Measurements from ENCODE around the gene GALNT14. TPM values are rescaled to one million over a fixed set of nuclear protein-coding genes. Genes with fewer than 3 reads are reported as not detected.

Gene GALNT14
- total and polyA plus RNA-seq, 5 donors from 2014 or later: not detected

GRCh38 chr2:31101701-31102100, 36.5 kb downstream of the GALNT14 start:
- Mint-ChIP-seq H3K27ac (no peak overlapping the region), H3K9me3 (peaks cover 0 to 2% (median 0%) of the 10 kb centered on the region in 7 donors), H3K36me3 (no peaks in the 10 kb centered on the region), H3K27me3 (peaks cover 15% of the 10 kb centered on the region), H3K4me1 (no peaks in the 10 kb centered on the region), H3K4me3 (no peak overlapping the region)
- DNase-seq (no peak), ATAC-seq (ENCODE audit: low read depth in 2 of 2) (no peak)
- Histone ChIP-seq H3K27me3 (ENCODE audit: control insufficient read depth, insufficient read depth, low read length) (peaks cover 6% of the 10 kb centered on the region), H3K4me3 (ENCODE audit: low read depth, low read length) (no peak overlapping the region), H3K27ac (ENCODE audit: insufficient read depth, low read length, poor library complexity, severe bottlenecking) (no peak overlapping the region), H3K9me3 (ENCODE audit: control insufficient read depth in 2 of 2, low read length in 2 of 2) (no peaks in the 10 kb centered on the region), H3K36me3 (ENCODE audit: control insufficient read depth, insufficient read depth, low read length) (no peaks in the 10 kb centered on the region), H3K4me1 (ENCODE audit: control insufficient read depth, insufficient read depth, low read length, poor library complexity, severe bottlenecking) (no peaks in the 10 kb centered on the region)

- H3K27me3 Mint-ChIP-seq: peaks cover 19% of the 10 kb centered on the region
- H3K9me3 Mint-ChIP-seq: peaks cover 0 to 2% (median 0%) of the 10 kb centered on the region in 7 donors
- H3K4me3 ChIP-seq (ENCODE audit: low read depth, low read length): no peak overlapping the region
- DNase-seq (no peak), ATAC-seq (ENCODE audit: low read depth in 2 of 2) (no peak)
- no peaks in the 10 kb centered on the region for H3K9me3 ChIP-seq (ENCODE audit: control insufficient read depth in 2 of 2, low read length in 2 of 2)
- H3K27ac Mint-ChIP-seq: no peak overlapping the region
- no peaks in the 10 kb centered on the region for H3K4me1 Mint-ChIP-seq
- H3K36me3 ChIP-seq (ENCODE audit: control insufficient read depth, insufficient read depth, low read length): no peaks in the 10 kb centered on the region
- H3K4me3 Mint-ChIP-seq: no peak overlapping the region
- H3K4me1 ChIP-seq (ENCODE audit: control insufficient read depth, insufficient read depth, low read length, poor library complexity, severe bottlenecking): no peaks in the 10 kb centered on the region
- H3K27me3 ChIP-seq (ENCODE audit: control insufficient read depth, insufficient read depth, low read length): peaks cover 4% of the 10 kb centered on the region
- H3K36me3 Mint-ChIP-seq: no peaks in the 10 kb centered on the region
- no peak overlapping the region for H3K27ac ChIP-seq (ENCODE audit: insufficient read depth, low read length, poor library complexity, severe bottlenecking)
Observed at GRCh38 chr2:31097962-31098613, 40.2 kb downstream of the GALNT14 start.

GRCh38 chr2:31090188-31090587, 48.1 kb downstream of the GALNT14 start:
- no peaks in the 10 kb centered on the region for H3K36me3 Mint-ChIP-seq
- peaks cover 4% of the 10 kb centered on the region for H3K27me3 Mint-ChIP-seq
- Histone ChIP-seq H3K9me3 (ENCODE audit: control insufficient read depth in 2 of 2, low read length in 2 of 2) (no peaks in the 10 kb centered on the region), H3K27me3 (ENCODE audit: control insufficient read depth, insufficient read depth, low read length) (no peaks in the 10 kb centered on the region), H3K27ac (ENCODE audit: insufficient read depth, low read length, poor library complexity, severe bottlenecking) (no peak overlapping the region), H3K36me3 (ENCODE audit: control insufficient read depth, insufficient read depth, low read length) (no peaks in the 10 kb centered on the region), H3K4me3 (ENCODE audit: low read depth, low read length) (no peak overlapping the region), H3K4me1 (ENCODE audit: control insufficient read depth, insufficient read depth, low read length, poor library complexity, severe bottlenecking) (no peaks in the 10 kb centered on the region)
- ATAC-seq (ENCODE audit: low read depth in 2 of 2) (no peak), DNase-seq (no peak)
- no peaks in the 10 kb centered on the region for H3K4me1 Mint-ChIP-seq
- no peak overlapping the region for H3K27ac Mint-ChIP-seq
- peaks cover 0 to 3% (median 0%) of the 10 kb centered on the region in 7 donors for H3K9me3 Mint-ChIP-seq
- H3K4me3 Mint-ChIP-seq: no peak overlapping the region

- Histone ChIP-seq H3K4me3 (ENCODE audit: low read depth, low read length) (no peak overlapping the region), H3K4me1 (ENCODE audit: control insufficient read depth, insufficient read depth, low read length, poor library complexity, severe bottlenecking) (no peaks in the 10 kb centered on the region), H3K36me3 (ENCODE audit: control insufficient read depth, insufficient read depth, low read length) (no peaks in the 10 kb centered on the region), H3K27me3 (ENCODE audit: control insufficient read depth, insufficient read depth, low read length) (no peaks in the 10 kb centered on the region), H3K9me3 (ENCODE audit: control insufficient read depth in 2 of 2, low read length in 2 of 2) (no peaks in the 10 kb centered on the region), H3K27ac (ENCODE audit: insufficient read depth, low read length, poor library complexity, severe bottlenecking) (no peak overlapping the region)
- Mint-ChIP-seq H3K4me3 (no peak overlapping the region), H3K27me3 (peaks cover 4% of the 10 kb centered on the region), H3K9me3 (peaks cover 0 to 3% (median 0%) of the 10 kb centered on the region in 7 donors), H3K36me3 (no peaks in the 10 kb centered on the region), H3K4me1 (no peaks in the 10 kb centered on the region), H3K27ac (no peak overlapping the region)
- DNase-seq (no peak), ATAC-seq (ENCODE audit: low read depth in 2 of 2) (no peak)
Observed at GRCh38 chr2:31089645-31090044, 48.6 kb downstream of the GALNT14 start.

- Histone ChIP-seq H3K27ac (ENCODE audit: insufficient read depth, low read length, poor library complexity, severe bottlenecking) (no peak overlapping the region), H3K36me3 (ENCODE audit: control insufficient read depth, insufficient read depth, low read length) (no peaks in the 10 kb centered on the region), H3K4me1 (ENCODE audit: control insufficient read depth, insufficient read depth, low read length, poor library complexity, severe bottlenecking) (no peaks in the 10 kb centered on the region), H3K9me3 (ENCODE audit: control insufficient read depth in 2 of 2, low read length in 2 of 2) (no peaks in the 10 kb centered on the region), H3K4me3 (ENCODE audit: low read depth, low read length) (no peak overlapping the region), H3K27me3 (ENCODE audit: control insufficient read depth, insufficient read depth, low read length) (no peaks in the 10 kb centered on the region)
- Mint-ChIP-seq H3K27ac (no peak overlapping the region), H3K4me1 (no peaks in the 10 kb centered on the region), H3K9me3 (peaks cover 0 to 3% (median 0%) of the 10 kb centered on the region in 7 donors), H3K27me3 (peaks cover 4% of the 10 kb centered on the region), H3K36me3 (no peaks in the 10 kb centered on the region), H3K4me3 (no peak overlapping the region)
- DNase-seq: no peak
- ATAC-seq (ENCODE audit: low read depth in 2 of 2): no peak
Observed at GRCh38 chr2:31088504-31089195, 49.6 kb downstream of the GALNT14 start.

GRCh38 chr2:31087491-31087890, 50.7 kb downstream of the GALNT14 start:
- no peaks in the 10 kb centered on the region for H3K36me3 ChIP-seq (ENCODE audit: control insufficient read depth, insufficient read depth, low read length)
- H3K4me3 ChIP-seq (ENCODE audit: low read depth, low read length): no peak overlapping the region
- Mint-ChIP-seq H3K9me3 (peaks cover 0 to 1% (median 0%) of the 10 kb centered on the region in 7 donors), H3K4me1 (no peaks in the 10 kb centered on the region), H3K27me3 (peaks cover 8% of the 10 kb centered on the region), H3K36me3 (no peaks in the 10 kb centered on the region), H3K27ac (peak overlapping the region in 1 of 3 donors; percentile 16), H3K4me3 (no peak overlapping the region)
- H3K9me3 ChIP-seq (ENCODE audit: control insufficient read depth in 2 of 2, low read length in 2 of 2): no peaks in the 10 kb centered on the region
- DNase-seq (no peak), ATAC-seq (ENCODE audit: low read depth in 2 of 2) (no peak)
- no peak overlapping the region for H3K27ac ChIP-seq (ENCODE audit: insufficient read depth, low read length, poor library complexity, severe bottlenecking)
- H3K27me3 ChIP-seq (ENCODE audit: control insufficient read depth, insufficient read depth, low read length): no peaks in the 10 kb centered on the region
- H3K4me1 ChIP-seq (ENCODE audit: control insufficient read depth, insufficient read depth, low read length, poor library complexity, severe bottlenecking): no peaks in the 10 kb centered on the region

- H3K4me1 ChIP-seq (ENCODE audit: control insufficient read depth, insufficient read depth, low read length, poor library complexity, severe bottlenecking): no peaks in the 10 kb centered on the region
- ATAC-seq (ENCODE audit: low read depth in 2 of 2) (no peak), DNase-seq (no peak)
- no peaks in the 10 kb centered on the region for H3K36me3 ChIP-seq (ENCODE audit: control insufficient read depth, insufficient read depth, low read length)
- no peaks in the 10 kb centered on the region for H3K4me1 Mint-ChIP-seq
- no peak overlapping the region for H3K4me3 ChIP-seq (ENCODE audit: low read depth, low read length)
- H3K27ac ChIP-seq (ENCODE audit: insufficient read depth, low read length, poor library complexity, severe bottlenecking): no peak overlapping the region
- H3K27me3 Mint-ChIP-seq: peaks cover 8% of the 10 kb centered on the region
- no peaks in the 10 kb centered on the region for H3K27me3 ChIP-seq (ENCODE audit: control insufficient read depth, insufficient read depth, low read length)
- no peaks in the 10 kb centered on the region for H3K36me3 Mint-ChIP-seq
- H3K27ac Mint-ChIP-seq: no peak overlapping the region
- H3K9me3 ChIP-seq (ENCODE audit: control insufficient read depth in 2 of 2, low read length in 2 of 2): no peaks in the 10 kb centered on the region
- no peak overlapping the region for H3K4me3 Mint-ChIP-seq
- H3K9me3 Mint-ChIP-seq: peaks cover 0 to 1% (median 0%) of the 10 kb centered on the region in 7 donors
Observed at GRCh38 chr2:31086590-31086989, 51.6 kb downstream of the GALNT14 start.
